Left ventricle myocardium inferior (tissue), 1 donor: ENCODE data around the gene H3-3A. TPM values are rescaled to one million over a fixed set of nuclear protein-coding genes. Genes with fewer than 3 reads are reported as not detected.
A peak's percentile ranks its signal among the peaks of the same experiment; 100 is the strongest.

Source experiments
- DNase-seq: peaks from one replicate; pipeline ENCODE4 v3.0.0-alpha.2; 2020
- H3K27ac ChIP-seq: fragments of 200-600 bp; replicated peaks from 2 replicates; pipeline ENCODE4 v1.8.0; 2021
- H3K27me3 ChIP-seq: fragments of 200-600 bp; 2 replicates; pipeline ENCODE4 v1.8.0; 2021; ENCODE audit warnings: low read depth
- H3K36me3 ChIP-seq: fragments of 200-600 bp; 2 replicates; pipeline ENCODE4 v1.8.0; 2021
- H3K4me1 ChIP-seq: fragments of 200-600 bp; 2 replicates; pipeline ENCODE4 v1.8.0; 2021
- H3K4me3 ChIP-seq: fragments of 200-600 bp; 2 replicates; pipeline ENCODE4 v1.8.0; 2021; ENCODE audit warnings: mild to moderate bottlenecking, moderate library complexity
- H3K9me3 ChIP-seq: fragments of 200-600 bp; replicated peaks from 2 replicates; pipeline ENCODE4 v1.8.0; 2021
- intact Hi-C: fragments of 100-400 bp; cut with micrococcal nuclease; formaldehyde crosslinking; loops from one replicate; pipeline ENCODE4 v1.11.0; 2022
- long read RNA-seq: library from polyadenylated mRNA; unstranded; transcript quantifications from one replicate; pipeline ENCODE4 v2.0.0, GENCODE V29; 2021
- total RNA-seq: library from RNA; stranded (reverse); fragmentation: NEBNext Ultra II Directional; extraction: Animal tissue kit (Norgen Biotek cat#: 25700); gene quantifications from one replicate; pipeline ENCODE4 v1.2.1, GENCODE V29; 2021
- TF ChIP-seq, protein P1 (sequence below): fragments of 200-600 bp; IDR thresholded peaks from 2 replicates; pipeline ENCODE4 v1.8.0; 2021; ENCODE audit warnings: antibody characterized with exemption, mild to moderate bottlenecking, borderline replicate concordance
- donor health status: DM: no; HTN: yes; CAD: no; lungs with severe emphysema.

Gene H3-3A
- 324 TPM for total RNA-seq
- long read RNA-seq, transcript H3F3A-203 (4 exons, 1,088 nt), result major isoform, 149 of 157 reads
- long read RNA-seq, partial matches to known transcripts, result 2 of 157 reads
- long read RNA-seq, other reads (novel, unspliced or antisense), result 2 of 157 reads

DNA sequence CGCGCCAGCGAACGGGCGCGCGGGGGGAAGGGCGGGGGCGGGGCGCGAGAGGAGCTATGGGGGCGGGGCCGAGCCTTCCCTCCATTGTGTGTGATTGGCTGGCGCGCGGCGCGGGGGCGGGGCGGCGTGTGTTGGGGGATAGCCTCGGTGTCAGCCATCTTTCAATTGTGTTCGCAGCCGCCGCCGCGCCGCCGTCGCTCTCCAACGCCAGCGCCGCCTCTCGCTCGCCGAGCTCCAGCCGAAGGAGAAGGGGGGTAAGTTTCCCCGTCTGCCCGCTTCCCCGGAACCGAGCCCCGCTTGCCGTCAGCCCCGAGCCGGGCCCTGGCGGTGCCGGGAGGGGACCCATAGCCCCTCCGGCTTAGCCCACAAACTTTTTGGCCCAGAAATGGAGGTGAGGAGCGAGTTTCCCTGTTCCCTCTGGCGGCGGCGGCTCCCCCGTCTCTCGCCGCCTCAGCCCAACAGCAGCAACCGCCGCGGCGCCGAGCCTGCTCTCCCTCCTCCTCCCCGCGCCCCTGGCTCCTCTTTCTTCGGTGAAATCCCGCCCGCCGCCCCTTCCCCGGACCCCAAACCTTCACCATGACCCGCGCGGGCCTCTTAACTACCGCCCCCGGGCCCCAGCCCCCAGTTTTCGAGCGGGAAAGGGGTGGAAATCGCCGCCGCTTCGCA, at the start of gene H3-3A:
TSS of gene H3-3A (plus strand) at position 159 of the 666 bp plus-strand sequence. CDS start 1,636 bp downstream, outside the sequence.
- peak within 1 kb of the TSS; percentile 99 for H3K27ac ChIP-seq
- peak within 1 kb of the TSS; percentile 82 for H3K4me3 ChIP-seq
- TF ChIP-seq, protein P1, sequence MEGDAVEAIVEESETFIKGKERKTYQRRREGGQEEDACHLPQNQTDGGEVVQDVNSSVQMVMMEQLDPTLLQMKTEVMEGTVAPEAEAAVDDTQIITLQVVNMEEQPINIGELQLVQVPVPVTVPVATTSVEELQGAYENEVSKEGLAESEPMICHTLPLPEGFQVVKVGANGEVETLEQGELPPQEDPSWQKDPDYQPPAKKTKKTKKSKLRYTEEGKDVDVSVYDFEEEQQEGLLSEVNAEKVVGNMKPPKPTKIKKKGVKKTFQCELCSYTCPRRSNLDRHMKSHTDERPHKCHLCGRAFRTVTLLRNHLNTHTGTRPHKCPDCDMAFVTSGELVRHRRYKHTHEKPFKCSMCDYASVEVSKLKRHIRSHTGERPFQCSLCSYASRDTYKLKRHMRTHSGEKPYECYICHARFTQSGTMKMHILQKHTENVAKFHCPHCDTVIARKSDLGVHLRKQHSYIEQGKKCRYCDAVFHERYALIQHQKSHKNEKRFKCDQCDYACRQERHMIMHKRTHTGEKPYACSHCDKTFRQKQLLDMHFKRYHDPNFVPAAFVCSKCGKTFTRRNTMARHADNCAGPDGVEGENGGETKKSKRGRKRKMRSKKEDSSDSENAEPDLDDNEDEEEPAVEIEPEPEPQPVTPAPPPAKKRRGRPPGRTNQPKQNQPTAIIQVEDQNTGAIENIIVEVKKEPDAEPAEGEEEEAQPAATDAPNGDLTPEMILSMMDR, result no peak
- no peaks in the 10 kb centered on the region for H3K27me3 ChIP-seq
- no peaks in the 10 kb centered on the region for H3K9me3 ChIP-seq
- H3K36me3 ChIP-seq, result peaks cover 41% of the 10 kb centered on the region
- intact Hi-C loops, result no loop called here
- H3K4me1 ChIP-seq, result peaks cover 65% of the 10 kb centered on the region
- peak; percentile 99 for DNase-seq

DNA sequence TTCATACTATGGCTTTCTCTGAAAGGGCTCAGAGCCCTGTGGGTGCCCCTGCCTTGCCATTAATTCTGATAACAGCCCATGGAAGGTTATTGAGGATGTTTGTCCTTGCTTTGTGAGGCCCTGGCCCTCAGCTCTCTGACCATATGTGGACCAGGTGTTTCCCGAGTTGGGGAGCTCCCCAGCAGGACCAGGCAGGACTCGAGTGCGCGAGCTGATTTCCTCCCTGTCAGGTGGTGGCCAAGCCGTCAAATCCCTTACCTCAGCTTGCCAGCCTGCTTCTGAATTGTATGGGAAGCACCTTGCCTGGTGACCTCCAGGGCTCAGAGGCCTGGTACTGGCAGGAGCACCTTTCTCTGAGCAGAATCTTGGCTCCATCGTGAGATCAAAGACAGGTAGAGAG, 45.4 kb upstream of the H3-3A start:
- intact Hi-C loops, result no loop called here
- TF ChIP-seq, protein P1, result no peak

DNA sequence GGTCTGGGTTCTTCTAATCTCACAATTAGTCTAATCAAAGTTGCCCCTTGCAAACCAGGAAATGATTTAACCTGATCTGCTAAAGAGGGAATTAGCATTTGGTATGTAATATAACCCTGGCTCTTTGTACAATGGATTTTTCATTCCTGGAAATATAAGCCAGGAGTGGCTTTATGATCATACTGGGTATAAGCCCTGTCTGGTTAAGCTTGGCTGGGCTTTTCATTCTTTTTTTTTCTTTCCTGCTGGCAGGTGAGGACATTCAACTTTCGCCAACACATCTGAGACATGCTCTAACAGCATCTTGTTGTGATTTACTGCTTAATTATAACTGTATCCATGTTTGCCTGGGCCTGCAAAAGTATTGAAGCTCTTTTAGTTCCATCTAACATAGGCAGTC, 42.9 kb upstream of the H3-3A start:
- Histone ChIP-seq H3K4me1 (no peaks in the 10 kb centered on the region), H3K9me3 (no peaks in the 10 kb centered on the region), H3K4me3 (no peak overlapping the region), H3K36me3 (no peaks in the 10 kb centered on the region), H3K27ac (no peak overlapping the region), H3K27me3 (no peaks in the 10 kb centered on the region)
- no peak for DNase-seq
- TF ChIP-seq, protein P1, result no peak
- intact Hi-C loops, result no loop called here

More for the DNA sequence above, 45.4 kb upstream of the H3-3A start:
- Histone ChIP-seq H3K4me3 (no peak overlapping the region), H3K27me3 (no peaks in the 10 kb centered on the region), H3K36me3 (no peaks in the 10 kb centered on the region), H3K27ac (no peak overlapping the region), H3K9me3 (no peaks in the 10 kb centered on the region), H3K4me1 (no peaks in the 10 kb centered on the region)
- no peak for DNase-seq

GRCh38 chr1:226021401-226021800, 41.1 kb upstream of the H3-3A start:
- no peak for DNase-seq
- Histone ChIP-seq H3K36me3 (no peaks in the 10 kb centered on the region), H3K4me1 (no peaks in the 10 kb centered on the region), H3K9me3 (no peaks in the 10 kb centered on the region), H3K4me3 (no peak overlapping the region), H3K27ac (no peak overlapping the region), H3K27me3 (no peaks in the 10 kb centered on the region)
- TF ChIP-seq, protein P1, result no peak
- intact Hi-C loops, result no loop called here

GRCh38 chr1:226021801-226022200, 40.7 kb upstream of the H3-3A start:
- TF ChIP-seq, protein P1, result no peak
- Histone ChIP-seq H3K27ac (no peak overlapping the region), H3K4me1 (no peaks in the 10 kb centered on the region), H3K9me3 (no peaks in the 10 kb centered on the region), H3K36me3 (no peaks in the 10 kb centered on the region), H3K4me3 (no peak overlapping the region), H3K27me3 (no peaks in the 10 kb centered on the region)
- no peak for DNase-seq
- intact Hi-C loops, result no loop called here
